HG03457 (cell line): Measurements from ENCODE around the gene UGT1A9.

Source experiments
- ATAC-seq: cut with Tn5 transposase; IDR thresholded peaks from one replicate; pipeline ENCODE4 v1.9.1; 2021; ENCODE audit warnings: moderate number of reproducible peaks; ENCODE audit not compliant: unreplicated experiment

UGT1A9 gene

GRCh38 chr2:233754872-233755611, 83.3 kb downstream of the UGT1A9 start:
- no peak for ATAC-seq

GRCh38 chr2:233756429-233757081, 84.9 kb downstream of the UGT1A9 start:
- no peak for ATAC-seq

GRCh38 chr2:233758141-233758540, 86.4 kb downstream of the UGT1A9 start:
- no peak for ATAC-seq

GRCh38 chr2:233758849-233759248, 87.2 kb downstream of the UGT1A9 start:
- ATAC-seq = no peak

GRCh38 chr2:233760043-233760442, 88.3 kb downstream of the UGT1A9 start, which contains the start of gene UGT1A1:
Gene UGT1A1, plus strand, starts transcription at chr2:233760270. Its CDS starts 18 bp downstream, at chr2:233760288.
- ATAC-seq = no peak

- ATAC-seq = no peak
These were observed 89.5 kb downstream of the UGT1A9 start for GRCh38 chr2:233761040-233761769.

- ATAC-seq = no peak
These were observed 92.6 kb downstream of the UGT1A9 start for GRCh38 chr2:233764264-233764663.

- ATAC-seq = no peak
These were observed 93.1 kb downstream of the UGT1A9 start for GRCh38 chr2:233764761-233765160.

GRCh38 chr2:233766416-233766815, 94.7 kb downstream of the UGT1A9 start:
- ATAC-seq = no peak

- no peak for ATAC-seq
These were observed 96.4 kb downstream of the UGT1A9 start for GRCh38 chr2:233768076-233768475.

GRCh38 chr2:233769260-233769659, 97.6 kb downstream of the UGT1A9 start:
- ATAC-seq = no peak

- no peak for ATAC-seq
These were observed 100.5 kb downstream of the UGT1A9 start for GRCh38 chr2:233772153-233772552.

GRCh38 chr2:233772583-233772982, 100.9 kb downstream of the UGT1A9 start:
- no peak for ATAC-seq

- no peak for ATAC-seq
These were observed 102.2 kb downstream of the UGT1A9 start for GRCh38 chr2:233773854-233774253.

GRCh38 chr2:233775414-233775813, 103.7 kb downstream of the UGT1A9 start:
- ATAC-seq = no peak

GRCh38 chr2:233778030-233778429, 106.3 kb downstream of the UGT1A9 start, which contains the start of gene MROH2A:
Gene MROH2A, plus strand, starts transcription at chr2:233778330. Its CDS starts 1,029 bp downstream, at chr2:233779359.
- no peak for ATAC-seq

GRCh38 chr2:233779722-233780121, 108.0 kb downstream of the UGT1A9 start:
- ATAC-seq = no peak

- no peak for ATAC-seq
These were observed 109.1 kb downstream of the UGT1A9 start for GRCh38 chr2:233780771-233781170.

GRCh38 chr2:233789554-233789953, 117.9 kb downstream of the UGT1A9 start:
- no peak for ATAC-seq

GRCh38 chr2:233791151-233791882, 119.6 kb downstream of the UGT1A9 start:
- ATAC-seq = no peak

- no peak for ATAC-seq
These were observed 120.2 kb downstream of the UGT1A9 start for GRCh38 chr2:233791883-233792329.
